Astrocyte (in vitro differentiated cells and primary cell): ENCODE data around the gene NCAM1.

Experiments
- CTCF ChIP-seq: IDR thresholded peaks from 2 replicates; pipeline ENCODE4 v1.5.1; 2011; ENCODE audit warnings: low read depth, mild to moderate bottlenecking, inconsistent platforms, low read length, moderate library complexity; ENCODE audit not compliant: insufficient read depth
- EZH2 ChIP-seq: IDR thresholded peaks from 2 replicates; pipeline ENCODE4 v1.6.1; 2012; ENCODE audit warnings: mild to moderate bottlenecking, low read length, inconsistent platforms; ENCODE audit not compliant: insufficient read depth

GRCh38 chr11:113313601-113314000 lies 352.4 kb downstream of the NCAM1 start:
- no peak for TF ChIP-seq CTCF
- no peak for TF ChIP-seq EZH2
